ENCODE data around the gene RALGPS1.

The RALGPS1 gene

DNA sequence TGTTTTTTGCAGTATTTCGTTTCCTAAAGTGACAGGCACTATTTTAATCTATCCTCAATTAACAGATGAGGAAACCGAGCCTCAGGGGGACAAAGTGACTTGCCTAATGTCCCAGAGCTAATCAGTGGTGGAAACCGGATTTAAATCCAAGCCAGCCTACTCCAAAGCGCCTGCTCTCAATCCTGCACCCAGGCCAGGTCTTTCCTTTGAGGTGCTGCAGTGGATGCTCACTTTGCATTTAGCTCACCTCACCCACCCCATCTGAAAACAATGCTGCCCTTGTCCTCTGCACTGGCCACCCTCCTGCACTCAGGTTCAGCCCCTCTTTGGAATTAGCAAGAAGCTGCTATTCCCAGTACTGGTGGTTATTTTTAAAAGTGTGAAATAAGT is 191.9 kb downstream of the RALGPS1 start:
- DNase-seq = no peak

- no peak for DNase-seq
Measured at GRCh38 chr9:127107171-127107928, 192.8 kb downstream of the RALGPS1 start.

DNA sequence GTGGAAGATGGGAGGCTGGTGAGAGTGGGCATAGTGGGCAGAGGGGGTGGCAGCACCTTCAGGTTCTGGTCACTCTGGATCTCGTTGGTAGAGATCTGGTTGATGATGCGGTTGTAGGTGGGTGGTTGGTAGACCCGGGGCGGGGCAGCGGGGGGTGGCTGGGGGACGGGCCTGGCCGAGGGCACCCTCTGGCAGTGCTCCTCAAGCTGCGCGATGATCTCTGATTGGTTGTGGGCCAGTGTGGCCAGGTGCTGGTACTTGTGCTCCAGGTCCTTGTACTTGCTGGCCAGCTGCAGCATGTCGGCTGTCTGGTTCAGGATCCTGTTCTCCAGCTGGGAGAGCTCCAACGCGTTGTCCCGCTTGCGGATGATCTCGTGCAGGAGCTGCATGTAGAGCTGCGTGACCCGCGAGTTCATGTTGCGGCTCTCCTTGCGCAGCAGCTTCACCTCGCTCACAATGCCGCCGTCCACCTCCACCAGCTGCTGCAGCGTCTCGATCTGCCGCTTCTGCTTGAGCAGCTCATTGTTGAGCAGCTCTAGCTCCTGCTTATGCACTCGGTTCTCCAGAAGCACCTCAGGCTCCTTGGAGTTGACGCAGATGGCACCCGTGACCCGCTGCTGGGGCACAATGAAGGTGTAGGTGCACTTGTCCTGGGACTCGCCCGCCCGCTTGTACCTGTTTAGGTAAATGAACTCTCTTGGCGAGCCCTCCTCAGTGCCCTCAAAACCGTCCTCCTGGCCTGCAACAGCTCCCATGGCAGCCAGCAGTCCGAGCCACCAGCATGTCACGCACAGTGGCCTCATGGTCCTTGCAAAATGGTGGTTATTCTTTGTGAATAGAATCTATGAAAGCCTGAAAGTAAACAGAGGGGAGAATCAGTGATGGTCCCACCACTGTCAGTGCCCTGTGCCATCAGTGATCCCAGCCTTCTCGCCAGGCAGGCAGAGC is 193.6 kb downstream of the RALGPS1 start:
- no peak for DNase-seq

- DNase-seq = no peak
Measured at GRCh38 chr9:127109212-127109711, 194.7 kb downstream of the RALGPS1 start.

- DNase-seq = no peak
Measured at GRCh38 chr9:127112056-127112455, 197.5 kb downstream of the RALGPS1 start.

DNA sequence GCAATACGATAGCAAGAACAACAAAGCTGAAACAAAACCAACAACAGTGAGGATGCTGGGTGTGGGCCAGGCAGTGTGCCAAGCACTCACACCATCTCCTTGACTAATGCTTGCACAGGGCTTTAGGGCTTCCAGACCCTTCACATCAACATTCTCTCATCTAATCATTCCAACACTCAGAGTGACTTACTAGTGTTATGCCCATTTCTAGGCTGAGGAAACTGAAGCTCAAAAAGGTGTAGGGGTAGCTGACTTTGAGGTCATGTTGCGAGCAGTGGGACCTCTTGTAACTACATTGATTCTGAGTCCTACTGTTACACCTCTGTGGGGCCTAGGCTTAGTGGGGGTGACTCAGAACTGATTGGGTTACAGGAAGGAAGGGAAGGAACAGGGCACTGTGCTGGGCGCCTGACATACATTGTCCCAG is 198.2 kb downstream of the RALGPS1 start:
- DNase-seq = no peak

DNA sequence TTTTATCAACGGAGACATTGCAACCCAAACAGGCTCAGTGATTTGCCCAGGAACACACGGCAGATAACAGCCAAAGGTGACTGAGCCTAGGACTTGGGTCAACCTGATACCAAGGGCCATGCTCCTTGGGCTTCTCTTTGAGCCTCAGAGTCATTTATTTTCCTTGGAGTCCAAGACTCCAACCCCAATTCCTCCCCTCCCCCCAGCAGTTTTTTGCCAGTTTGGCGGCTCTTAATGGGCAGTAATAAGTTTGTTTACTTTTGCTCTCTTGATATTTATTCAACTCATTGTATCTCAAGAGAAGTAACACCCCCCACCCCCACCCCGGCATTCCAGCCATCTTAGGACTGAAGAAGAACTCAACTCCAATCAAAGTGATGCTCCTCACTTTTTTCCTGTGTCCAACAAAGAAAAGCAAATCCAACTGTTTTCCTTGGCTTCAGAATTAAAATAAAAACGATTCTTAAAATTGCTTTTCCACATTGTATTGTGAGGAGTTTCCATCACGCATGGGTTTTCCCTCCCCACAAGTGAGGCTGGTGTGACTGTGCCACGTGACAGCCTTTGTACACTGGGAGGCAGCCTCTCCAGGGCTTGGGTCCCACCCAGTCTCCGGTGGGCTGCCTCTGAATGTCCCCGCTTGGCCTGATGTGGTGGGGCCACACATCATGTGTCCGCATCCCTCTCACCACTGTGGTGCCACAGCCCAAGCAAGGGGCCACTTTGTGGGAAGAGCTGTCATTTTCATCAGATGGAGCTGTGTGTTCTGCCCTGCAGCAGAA is 198.8 kb downstream of the RALGPS1 start:
- DNase-seq = no peak

DNA sequence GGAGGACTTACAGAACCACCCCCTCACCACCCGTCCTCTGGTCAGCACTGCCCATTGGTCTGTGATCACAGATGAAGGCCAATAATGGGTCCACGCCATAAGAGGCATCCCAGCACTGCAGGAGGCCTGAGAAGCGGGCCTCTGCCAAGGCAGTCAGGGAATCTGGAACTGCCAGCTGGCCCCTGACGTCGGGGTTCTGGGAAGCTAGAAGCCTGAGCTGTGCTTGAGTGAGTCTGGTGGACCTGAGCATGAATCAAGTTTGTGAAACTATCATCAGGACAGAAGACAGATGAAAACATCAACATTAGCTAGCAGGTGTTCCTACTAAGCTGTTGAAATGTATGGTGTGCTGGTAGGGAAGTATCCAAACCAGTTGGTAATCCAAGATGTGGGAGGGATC is 200.0 kb downstream of the RALGPS1 start:
- no peak for DNase-seq

DNA sequence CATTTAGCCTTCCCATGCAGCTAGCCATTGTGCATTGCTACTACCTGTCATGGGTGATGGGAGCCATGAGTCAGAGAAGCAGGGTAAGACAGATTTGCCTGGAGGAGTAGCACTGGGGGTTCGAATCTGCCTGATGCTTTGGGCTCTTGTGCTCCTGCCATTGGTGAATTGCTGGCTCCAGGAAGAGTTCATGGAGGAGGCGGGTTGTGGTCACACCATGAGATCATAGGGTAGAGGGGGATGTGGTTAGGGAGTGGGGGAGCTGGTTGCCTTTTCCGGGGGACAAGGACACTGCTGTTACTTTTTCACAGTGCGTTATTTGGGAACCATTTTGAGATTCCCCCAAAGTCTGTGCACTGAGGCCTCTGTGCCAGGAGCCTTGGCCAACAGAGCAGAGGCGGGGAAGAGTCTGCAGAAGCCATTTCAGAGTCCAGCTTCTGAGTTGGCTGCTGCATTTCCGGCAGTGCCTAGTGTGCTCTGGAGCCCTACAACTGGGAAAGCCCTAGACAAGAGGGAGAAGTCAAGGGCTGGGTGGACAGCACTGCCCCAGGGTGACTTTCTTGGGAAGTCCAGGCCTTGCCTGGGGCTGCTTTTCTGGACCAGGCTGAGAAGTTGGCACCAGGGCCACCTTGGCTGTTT is 201.6 kb downstream of the RALGPS1 start:
- no peak for DNase-seq

DNA sequence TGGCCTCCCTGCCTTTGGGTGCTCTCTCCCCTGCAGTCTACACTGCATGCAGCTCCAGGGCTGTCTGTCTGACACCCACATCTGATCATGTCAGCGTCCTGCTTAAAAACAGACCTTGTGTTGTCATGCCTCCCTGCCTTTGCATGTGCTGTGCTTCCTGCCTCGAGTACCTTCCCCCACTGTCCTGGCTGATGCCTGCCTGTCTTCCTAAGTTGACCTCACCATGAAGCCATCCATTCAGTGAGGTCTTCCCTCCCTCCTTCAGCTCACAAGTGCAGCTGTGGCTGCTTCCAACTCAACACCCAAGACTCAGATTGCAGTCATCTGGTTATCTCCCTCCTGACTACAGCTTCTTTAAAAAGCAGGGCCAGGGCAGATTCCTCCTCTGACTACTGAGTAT is 202.4 kb downstream of the RALGPS1 start:
- DNase-seq = no peak

DNA sequence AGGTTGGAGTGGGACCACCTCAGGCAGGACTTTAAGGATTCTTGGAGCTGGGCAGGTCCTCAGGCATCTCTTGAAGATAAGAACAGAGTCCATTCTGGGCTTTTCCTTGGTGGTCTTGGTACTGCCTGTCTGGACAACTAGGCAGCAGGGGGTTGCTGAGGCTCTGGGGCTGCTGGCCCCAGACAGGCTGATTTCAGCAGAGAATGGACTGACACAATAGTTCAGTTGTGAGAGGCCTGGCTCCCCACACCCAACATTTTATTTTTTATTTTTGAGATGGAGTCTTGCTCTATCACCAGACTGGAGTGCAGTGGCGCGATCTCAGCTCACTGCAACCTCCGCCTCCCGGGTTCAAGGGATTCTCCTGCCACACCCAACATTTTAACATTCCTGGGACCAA is 203.2 kb downstream of the RALGPS1 start:
- no peak for DNase-seq

- no peak for DNase-seq
Measured at GRCh38 chr9:127118597-127119319, 204.2 kb downstream of the RALGPS1 start.

DNA sequence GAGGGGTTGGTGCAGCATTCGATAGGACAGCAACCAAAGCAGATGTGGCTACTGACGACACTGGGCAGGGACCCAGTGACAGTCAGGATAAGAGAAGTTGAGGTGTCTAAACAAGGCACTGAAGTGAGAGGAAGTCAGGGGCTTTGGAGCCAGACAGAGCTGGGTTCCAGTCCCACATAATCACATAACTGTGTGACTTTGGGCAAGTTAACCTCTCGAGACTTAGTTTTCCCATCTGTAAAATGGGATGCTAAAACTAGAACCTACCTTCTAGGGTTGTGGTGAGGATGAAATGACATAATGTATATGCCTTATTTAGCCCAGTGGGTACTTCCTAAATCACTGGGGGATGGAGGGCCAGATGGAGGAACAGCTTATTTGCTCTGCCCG is 204.7 kb downstream of the RALGPS1 start:
- DNase-seq = no peak

GRCh38 chr9:127121628-127122175 is 207.1 kb downstream of the RALGPS1 start:
- DNase-seq = no peak

GRCh38 chr9:127122176-127123063 is 207.8 kb downstream of the RALGPS1 start, which contains the start of gene ANGPTL2:
Gene ANGPTL2 (minus strand): TSS chr9:127122635. CDS start chr9:127108731, 13,904 bp downstream.
- DNase-seq = no peak

GRCh38 chr9:127123064-127123890 is 208.7 kb downstream of the RALGPS1 start:
- DNase-seq = no peak

DNA sequence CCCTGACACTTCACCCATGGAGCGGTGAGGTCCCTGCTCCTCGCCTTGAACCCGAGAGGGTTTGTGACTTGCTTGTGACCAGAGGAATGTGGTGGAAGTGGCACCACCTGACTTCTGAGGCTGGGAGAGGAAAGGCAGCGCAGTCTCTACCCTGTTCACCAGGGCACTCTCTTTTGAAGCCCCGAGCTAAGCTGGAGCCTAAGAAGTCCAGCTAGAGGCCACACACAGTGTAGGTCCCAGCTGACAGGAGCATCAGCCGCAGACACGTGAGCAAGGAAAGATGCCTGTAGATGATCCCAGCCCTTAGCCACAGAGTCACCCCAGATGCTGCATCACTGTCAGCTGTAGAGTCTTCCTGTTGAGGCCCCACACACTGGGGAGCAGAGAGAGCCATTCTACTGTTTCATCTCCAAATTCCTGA is 209.5 kb downstream of the RALGPS1 start:
- no peak for DNase-seq

DNA sequence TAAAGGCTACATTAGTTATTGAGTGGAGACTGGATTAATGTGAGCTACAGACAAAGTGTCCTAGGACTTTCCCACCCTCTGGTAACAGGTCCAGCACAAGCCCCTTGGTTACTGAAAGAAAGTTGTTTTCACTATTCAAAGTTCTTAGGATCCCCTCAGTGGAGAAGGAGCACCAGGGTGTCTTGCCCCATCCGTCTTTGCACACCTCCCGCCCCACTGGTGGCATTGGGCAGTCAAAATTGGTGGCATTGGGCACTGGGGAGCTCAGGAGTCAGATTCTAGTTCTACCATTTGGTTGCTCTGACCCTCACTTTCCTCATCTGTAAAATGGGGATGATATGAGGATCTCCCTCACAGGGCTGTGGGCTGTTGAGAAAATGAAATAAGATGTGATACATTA is 210.2 kb downstream of the RALGPS1 start:
- DNase-seq = no peak

DNA sequence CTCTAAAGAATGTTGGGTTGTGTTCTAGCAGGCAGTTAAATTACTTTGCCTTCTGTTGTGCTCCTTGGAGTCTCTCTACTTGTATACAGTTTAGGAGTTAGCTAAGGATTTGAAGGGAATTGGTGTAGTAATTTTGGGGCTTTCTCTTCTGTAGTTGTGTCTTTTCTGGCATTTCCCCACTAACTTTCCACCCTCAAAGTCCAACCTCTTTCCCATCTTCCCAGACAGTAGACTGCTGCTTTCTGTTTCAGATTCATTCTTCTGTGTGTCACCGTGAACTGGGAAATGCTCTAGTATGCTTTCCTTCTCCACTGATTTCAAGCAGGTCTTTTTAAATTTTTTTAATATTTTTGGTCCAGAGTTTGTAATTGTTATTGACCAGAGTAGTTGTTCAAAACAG is 212.4 kb downstream of the RALGPS1 start:
- no peak for DNase-seq

Data from effector CD4-positive, alpha-beta T cell (primary cell).